GM21447 (cell line): ENCODE data around the gene KRT14.
"Not testable (repeated sequence)": the region's sequence is repeated elsewhere in the genome, so short reads cannot be mapped to it uniquely, and the experiment has no call there.

Source experiments
- ATAC-seq: cut with Tn5 transposase; IDR thresholded peaks from one replicate; pipeline ENCODE4 v1.9.1; 2021; ENCODE audit not compliant: unreplicated experiment

Gene KRT14

GRCh38 chr17:41548844-41549595 lies 37.7 kb downstream of the KRT14 start:
- ATAC-seq: no peak

DNA sequence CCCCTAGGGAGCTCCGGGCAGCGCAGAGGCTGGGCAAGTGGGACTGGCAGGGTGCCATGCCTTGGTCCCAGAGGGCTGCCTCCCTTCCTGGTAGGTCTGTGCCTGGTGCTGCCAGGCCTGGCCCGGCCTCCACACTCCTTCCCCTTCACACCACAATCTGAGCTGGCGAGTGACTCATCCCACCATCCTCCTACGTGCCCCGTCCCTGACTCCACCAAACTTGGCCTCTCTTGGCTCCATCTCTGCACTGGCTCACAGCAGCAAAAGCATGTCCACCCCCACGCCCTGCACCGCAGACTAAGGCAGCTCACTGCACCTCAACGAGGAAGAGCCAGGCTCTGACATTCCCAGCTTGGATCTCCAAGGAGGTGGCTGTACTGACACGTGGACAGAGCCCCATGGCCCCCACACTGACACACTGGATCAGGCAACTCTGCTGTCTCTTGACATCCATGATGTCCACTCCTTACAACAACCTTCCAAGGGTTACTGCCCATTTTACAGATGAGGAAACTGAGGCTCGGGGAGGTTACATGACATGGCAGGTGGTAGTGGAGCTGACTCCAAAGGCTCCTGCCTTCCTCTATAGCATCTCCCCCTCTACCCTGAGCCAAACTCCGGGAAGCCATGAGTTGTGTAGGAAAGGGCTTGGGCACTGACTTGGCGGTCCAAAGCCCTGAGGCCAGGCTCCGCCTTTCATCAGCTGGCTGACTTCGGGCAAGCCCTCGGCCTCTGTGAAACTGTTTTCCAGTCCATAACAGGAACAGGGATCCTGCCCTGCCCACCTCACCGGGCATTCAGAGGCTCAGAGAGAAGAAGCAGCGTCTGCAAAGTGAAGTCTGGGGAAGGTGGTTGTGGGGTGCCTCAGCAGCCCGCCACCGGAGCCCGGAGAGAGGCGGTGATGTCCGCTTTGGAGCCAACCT lies 38.5 kb downstream of the KRT14 start:
- ATAC-seq: no peak

DNA sequence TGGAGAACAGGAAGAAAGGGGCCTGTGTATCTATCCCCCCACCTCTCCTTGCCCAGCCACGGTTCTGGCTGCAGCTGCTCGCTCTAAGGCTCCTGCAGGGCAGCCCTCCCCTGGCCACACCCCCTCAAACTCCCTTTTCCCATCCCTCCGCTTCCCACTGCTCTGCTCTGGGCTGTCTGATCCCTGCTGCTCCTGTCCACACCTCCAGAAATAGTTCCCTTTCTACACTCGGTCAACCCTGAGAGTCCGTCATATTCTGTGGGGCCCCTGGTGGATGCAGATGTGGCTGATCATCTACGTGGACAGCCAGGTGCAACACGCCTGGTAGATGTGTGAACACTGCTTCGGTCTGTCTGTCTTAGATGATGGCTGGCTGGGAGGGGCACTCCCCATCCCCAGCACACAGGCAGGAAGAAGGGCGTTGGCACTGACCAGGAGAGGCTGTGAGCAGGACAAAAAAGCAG lies 39.3 kb downstream of the KRT14 start:
- no peak for ATAC-seq

DNA sequence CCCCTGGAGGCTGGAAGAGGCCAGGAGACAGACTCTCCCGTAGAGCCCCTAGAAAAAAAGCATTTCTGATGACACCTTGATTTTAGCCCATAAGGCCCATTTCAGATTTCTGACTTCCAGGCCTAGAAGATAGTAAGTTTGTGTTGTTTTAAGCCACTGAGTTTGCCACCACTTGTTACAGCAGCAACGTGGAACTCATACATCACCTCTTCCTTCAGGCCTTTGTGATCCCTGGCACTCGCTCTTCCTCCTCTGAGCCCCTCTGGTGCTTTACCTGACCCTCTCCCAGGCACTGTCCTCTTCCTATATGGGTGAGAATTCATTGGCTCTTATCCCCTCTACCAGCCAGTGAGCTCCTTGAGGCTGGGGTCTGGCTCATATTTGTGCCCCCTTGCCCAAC lies 39.9 kb downstream of the KRT14 start:
- no peak for ATAC-seq

GRCh38 chr17:41545829-41546410 lies 40.8 kb downstream of the KRT14 start:
- no peak for ATAC-seq

GRCh38 chr17:41544935-41545334 lies 41.8 kb downstream of the KRT14 start:
- no peak for ATAC-seq

DNA sequence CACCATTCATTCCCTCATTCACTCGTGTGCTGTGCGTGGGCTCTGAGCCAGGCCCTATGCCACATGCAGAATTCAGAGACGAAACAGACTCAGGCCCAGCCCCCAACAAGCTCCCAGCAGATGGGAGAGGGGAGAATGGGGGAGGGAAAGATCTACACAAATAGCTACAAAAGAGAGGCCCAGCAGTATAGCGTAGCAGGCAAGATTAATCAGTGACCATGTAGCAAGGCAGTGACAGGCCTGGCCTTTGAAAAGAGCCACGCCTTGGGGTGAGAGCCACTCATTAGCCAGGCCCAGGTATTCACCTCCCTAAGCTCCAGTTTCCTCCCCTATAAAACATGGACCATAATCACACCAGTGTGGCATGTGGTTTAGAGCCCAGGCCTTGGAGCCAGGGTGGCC lies 42.2 kb downstream of the KRT14 start:
- ATAC-seq: no peak

DNA sequence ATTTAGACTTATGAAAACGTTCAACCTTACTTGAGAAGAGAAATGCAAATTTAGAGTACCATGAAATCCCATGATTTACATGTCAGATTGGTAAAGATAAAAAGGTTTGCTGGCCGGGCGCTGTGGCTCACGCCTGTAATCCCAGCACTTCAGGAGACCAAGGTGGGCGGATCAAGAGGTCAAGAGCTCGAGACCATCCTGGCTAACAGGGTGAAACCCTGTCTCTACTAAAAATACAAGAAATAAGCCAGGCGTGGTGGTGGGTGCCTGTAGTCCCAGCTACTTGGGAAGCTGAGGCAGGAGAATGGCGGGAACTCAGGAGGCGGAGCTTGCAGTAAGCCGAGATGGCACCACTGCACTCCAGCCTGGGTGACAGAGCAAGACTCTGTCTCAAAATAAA lies 43.9 kb downstream of the KRT14 start:
- not testable (repeated sequence) for ATAC-seq

DNA sequence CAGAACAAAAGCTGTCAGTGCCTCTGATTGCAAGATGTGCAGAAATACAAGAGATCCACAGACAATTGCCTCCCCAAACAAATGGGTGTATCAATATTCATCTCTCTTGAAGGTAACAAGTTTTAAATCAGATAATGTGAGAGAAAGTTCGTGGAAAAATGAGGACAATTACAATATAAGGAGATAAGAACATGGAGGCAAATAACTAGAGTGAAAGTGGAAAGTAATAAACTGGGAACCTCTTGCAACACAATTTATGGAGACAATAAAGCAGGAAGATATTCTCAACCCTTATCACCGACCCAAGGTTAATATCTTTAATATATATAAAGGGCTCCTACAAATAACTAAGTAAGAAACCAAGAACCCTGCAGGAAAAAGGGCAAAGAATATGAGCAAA lies 44.3 kb downstream of the KRT14 start:
- no peak for ATAC-seq

DNA sequence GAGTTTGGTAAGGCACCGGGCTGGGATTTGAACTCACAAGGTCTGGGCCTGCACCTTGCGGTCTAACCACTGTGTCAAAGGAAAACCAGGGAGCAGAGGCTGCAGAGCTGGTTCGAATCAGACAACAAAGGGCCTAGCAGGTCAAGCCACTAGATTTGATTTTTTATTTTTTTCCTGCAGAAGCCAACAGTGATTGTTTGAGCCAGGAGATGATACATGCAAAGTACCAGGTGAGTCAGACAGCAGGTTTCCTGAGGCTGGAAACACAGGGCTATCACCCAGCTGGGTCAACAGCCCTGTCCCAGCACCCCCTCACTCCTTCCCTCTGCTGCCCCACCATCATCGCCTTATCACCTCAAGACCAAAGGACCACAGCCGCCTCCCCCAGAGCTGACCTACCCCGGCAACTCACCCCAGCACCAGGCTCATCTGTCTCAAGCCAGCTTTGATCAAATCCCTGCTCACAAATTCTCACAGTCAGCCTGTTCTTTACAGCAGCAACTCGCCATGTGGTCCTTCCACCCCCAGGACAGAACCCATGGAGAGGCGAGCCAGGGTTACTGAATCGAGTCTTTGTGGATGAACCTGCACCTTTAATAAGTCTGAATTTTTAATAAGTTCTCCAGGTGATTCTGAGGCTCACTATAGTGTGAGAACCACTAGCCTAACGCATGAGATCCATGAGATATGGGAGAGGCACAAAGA lies 45.6 kb downstream of the KRT14 start:
- ATAC-seq: no peak

GRCh38 chr17:41539979-41540701 lies 46.6 kb downstream of the KRT14 start:
- ATAC-seq: no peak

- ATAC-seq: no peak
These were observed 47.6 kb downstream of the KRT14 start for GRCh38 chr17:41539071-41539492.

DNA sequence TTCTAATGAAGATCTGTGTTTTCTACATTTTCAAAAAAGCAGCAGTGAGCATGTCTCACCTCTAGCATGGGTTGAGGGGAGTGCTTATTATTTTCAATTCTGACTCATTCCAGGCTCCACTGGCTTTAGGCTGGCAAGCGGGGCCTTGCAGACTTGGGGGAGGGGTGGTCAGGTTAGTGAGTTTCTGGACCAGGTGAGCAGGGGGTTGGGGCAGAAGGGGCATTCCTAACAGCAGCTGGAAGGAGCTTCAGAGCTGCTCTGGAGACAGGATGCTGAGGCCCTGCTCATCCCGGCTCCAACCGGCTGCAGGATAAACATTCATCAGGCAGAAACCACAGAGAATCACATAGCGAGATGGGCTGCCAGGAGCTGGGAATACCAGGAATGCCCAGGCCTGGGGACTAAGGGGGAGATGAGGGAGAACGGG lies 48.1 kb downstream of the KRT14 start:
- ATAC-seq: no peak

- no peak for ATAC-seq
These were observed 48.7 kb downstream of the KRT14 start for GRCh38 chr17:41537990-41538389.

DNA sequence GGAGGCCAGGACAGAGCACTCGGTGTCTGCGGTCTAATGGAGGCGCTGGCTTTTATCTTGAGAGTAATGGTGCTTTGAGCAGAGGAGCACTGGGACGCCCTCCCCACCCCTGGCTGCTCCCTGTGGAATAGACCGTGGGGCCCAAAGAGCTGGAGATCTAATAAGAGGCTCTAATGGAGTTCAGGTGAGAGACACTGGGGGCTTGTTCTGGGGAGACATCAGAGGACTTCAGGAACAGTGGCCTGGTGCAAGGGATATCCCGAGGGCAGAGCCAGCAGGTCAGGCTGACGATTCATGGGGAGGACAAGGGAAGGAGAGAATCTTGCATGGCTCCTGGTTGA lies 49.1 kb downstream of the KRT14 start:
- ATAC-seq: no peak

DNA sequence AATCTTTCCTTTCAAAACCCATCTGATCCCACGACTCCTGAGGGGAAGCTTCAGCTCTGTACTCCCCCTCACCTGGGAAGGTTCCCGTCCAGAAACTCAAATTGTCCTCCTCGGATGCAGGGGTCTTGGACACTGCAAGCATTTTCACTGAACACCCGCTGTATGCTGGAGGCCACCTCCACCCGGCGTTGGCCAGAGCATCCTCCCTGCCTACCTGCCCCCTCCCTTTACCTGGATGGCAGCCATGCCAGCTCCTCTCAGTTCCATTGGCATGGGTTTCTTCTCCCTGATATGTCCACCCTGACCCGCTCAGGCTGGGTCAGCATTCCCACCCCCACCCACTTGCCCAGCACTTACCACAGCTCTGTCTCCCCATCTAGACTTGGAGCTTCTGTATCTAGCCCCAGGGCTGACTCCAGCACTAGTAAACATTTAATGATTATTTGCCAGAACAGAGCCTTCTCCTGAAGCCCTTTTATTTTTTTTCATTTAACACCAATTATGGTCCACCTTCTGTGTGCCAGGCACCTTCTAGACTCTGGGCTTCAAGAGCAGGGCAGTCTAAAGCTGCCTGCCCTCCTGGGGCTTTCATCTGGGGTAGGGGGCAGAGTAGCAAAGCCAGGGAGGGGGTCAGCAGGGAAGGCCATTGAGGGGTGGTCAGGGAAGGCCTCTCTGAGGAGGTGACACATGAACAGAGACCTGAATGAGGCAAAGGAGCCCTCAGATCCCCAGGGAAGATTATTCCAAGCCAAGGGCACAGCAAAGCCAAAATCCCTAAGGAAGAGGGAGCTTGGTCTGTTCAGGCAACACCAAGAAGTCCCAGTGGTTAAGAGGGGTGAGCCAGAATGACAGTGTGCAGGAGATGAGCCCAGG lies 49.7 kb downstream of the KRT14 start:
- no peak for ATAC-seq

DNA sequence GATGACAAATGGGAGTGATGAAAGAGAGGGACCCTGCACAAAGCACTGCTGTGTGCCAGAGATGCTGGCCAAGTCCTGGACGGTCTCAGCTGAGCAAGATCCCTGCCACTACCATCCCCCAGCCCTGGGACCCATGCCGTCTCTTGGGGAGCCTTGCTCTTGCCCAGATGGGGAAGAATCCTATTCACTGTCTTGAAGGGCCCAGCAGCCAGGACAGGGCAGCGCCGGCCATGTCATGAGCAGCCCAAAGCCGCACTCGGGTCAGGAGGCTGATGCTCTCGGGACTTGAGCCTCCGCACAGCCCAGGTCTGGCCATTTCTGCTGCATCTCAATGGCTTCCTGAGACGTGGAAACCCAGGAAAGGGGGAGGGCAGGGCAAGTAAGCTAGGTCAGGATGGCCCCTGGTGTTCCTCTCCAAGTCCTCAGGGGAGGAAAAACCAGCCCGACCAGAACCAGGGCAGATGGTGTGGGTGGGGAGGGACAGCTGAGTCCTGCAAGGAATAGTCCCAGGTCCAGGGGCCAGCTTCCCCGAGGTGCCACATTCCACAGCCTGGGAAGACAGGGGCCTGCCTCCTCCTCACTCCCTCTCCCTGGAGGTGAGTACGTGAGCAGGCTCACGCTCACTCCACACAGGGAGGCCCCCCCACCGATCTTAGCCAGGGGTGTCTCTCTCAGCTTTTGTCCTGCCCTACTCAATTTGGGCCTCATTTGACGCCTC lies 50.8 kb downstream of the KRT14 start:
- ATAC-seq: no peak

- ATAC-seq: no peak
These were observed 51.7 kb downstream of the KRT14 start for GRCh38 chr17:41534899-41535546.
